ENCODE data around the gene KIAA0586.

Gene KIAA0586

GRCh38 chr14:58427281-58428117 is at the start of gene KIAA0586, which contains the start of gene TIMM9:
TSS of gene KIAA0586 (plus strand) at chr14:58427719. CDS start at chr14:58428265, 546 bp downstream.
TSS of gene TIMM9 (minus strand) at chr14:58427531. CDS start at chr14:58411945, 15,586 bp downstream.
- Histone ChIP-seq H3K4me3 (ENCODE audit: severe bottlenecking) (peak within 1 kb of the TSS; percentile 92), H3K27ac (ENCODE audit: poor library complexity, severe bottlenecking) (peak within 1 kb of the TSS; percentile 91), H3K9me3 (ENCODE audit: severe bottlenecking) (no peaks in the 10 kb centered on the region), H3K27me3 (ENCODE audit: insufficient read depth, poor library complexity, severe bottlenecking) (no peaks in the 10 kb centered on the region), H3K36me3 (ENCODE audit: low read depth) (peaks cover 51% of the 10 kb centered on the region), H3K4me1 (ENCODE audit: insufficient read depth, poor library complexity, severe bottlenecking) (peaks cover 25% of the 10 kb centered on the region)
- TF ChIP-seq CTCF (IDR thresholded peaks at IDR 0.05; ENCODE audit: poor library complexity, severe bottlenecking), result no peak
- DNase-seq (ENCODE audit: low spot score) (peak; percentile 98), ATAC-seq (ENCODE audit: low read depth) (peak; percentile 83)

GRCh38 chr14:58390830-58391229 is 36.7 kb upstream of the KIAA0586 start:
- Histone ChIP-seq H3K27me3 (ENCODE audit: insufficient read depth, poor library complexity, severe bottlenecking) (no peaks in the 10 kb centered on the region), H3K9me3 (ENCODE audit: severe bottlenecking) (no peaks in the 10 kb centered on the region), H3K27ac (ENCODE audit: poor library complexity, severe bottlenecking) (no peak overlapping the region), H3K36me3 (ENCODE audit: low read depth) (no peaks in the 10 kb centered on the region), H3K4me1 (ENCODE audit: insufficient read depth, poor library complexity, severe bottlenecking) (no peaks in the 10 kb centered on the region), H3K4me3 (ENCODE audit: severe bottlenecking) (no peak overlapping the region)
- DNase-seq (ENCODE audit: low spot score) (no peak), ATAC-seq (ENCODE audit: low read depth) (no peak)
- no peak for TF ChIP-seq CTCF (IDR thresholded peaks at IDR 0.05; ENCODE audit: poor library complexity, severe bottlenecking)

DNA sequence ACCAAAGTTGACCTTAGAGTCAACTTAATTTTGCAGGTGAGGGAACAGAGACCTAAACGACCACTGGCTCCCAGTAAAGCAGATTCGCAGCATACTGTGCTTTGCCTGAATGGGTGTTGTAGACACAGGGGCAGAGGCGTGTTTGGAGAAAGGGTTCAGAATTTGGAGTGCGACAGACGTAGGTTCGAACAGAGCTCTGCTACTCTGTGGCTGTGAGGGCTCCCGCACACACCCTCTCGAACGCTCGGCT is 32.0 kb upstream of the KIAA0586 start:
- no peak; the same call in 2 of the 3 replicates for ATAC-seq (ENCODE audit: low read depth)

GRCh38 chr14:58395812-58396788 is 31.4 kb upstream of the KIAA0586 start, which contains the start of gene TOMM20L:
TSS of gene TOMM20L (plus strand) at chr14:58395930. CDS start at chr14:58395958, 28 bp downstream.
- peak; percentile 79 for ATAC-seq (ENCODE audit: low read depth)
- no peaks in the 10 kb centered on the region for H3K36me3 ChIP-seq (ENCODE audit: low read depth)
- H3K9me3 ChIP-seq (ENCODE audit: severe bottlenecking), result no peaks in the 10 kb centered on the region
- peak within 1 kb of the TSS; percentile 36 for H3K4me3 ChIP-seq (ENCODE audit: severe bottlenecking)
- no peak within 1 kb of the TSS for H3K27ac ChIP-seq (ENCODE audit: poor library complexity, severe bottlenecking)
- H3K27me3 ChIP-seq (ENCODE audit: insufficient read depth, poor library complexity, severe bottlenecking), result no peaks in the 10 kb centered on the region
- DNase-seq (ENCODE audit: low spot score), result peak; percentile 77
- no peaks in the 10 kb centered on the region for H3K4me1 ChIP-seq (ENCODE audit: insufficient read depth, poor library complexity, severe bottlenecking)
- peak; percentile 98 for TF ChIP-seq CTCF (IDR thresholded peaks at IDR 0.05; ENCODE audit: poor library complexity, severe bottlenecking)

More for the DNA sequence above, 32.0 kb upstream of the KIAA0586 start:
- Histone ChIP-seq H3K9me3 (ENCODE audit: severe bottlenecking) (no peaks in the 10 kb centered on the region), H3K36me3 (ENCODE audit: low read depth) (no peaks in the 10 kb centered on the region), H3K4me3 (ENCODE audit: severe bottlenecking) (peak overlapping the region; percentile 36), H3K4me1 (ENCODE audit: insufficient read depth, poor library complexity, severe bottlenecking) (no peaks in the 10 kb centered on the region), H3K27ac (ENCODE audit: poor library complexity, severe bottlenecking) (no peak overlapping the region), H3K27me3 (ENCODE audit: insufficient read depth, poor library complexity, severe bottlenecking) (no peaks in the 10 kb centered on the region)
- TF ChIP-seq CTCF (IDR thresholded peaks at IDR 0.05; ENCODE audit: poor library complexity, severe bottlenecking), result no peak
- DNase-seq (ENCODE audit: low spot score), result no peak
